Smooth muscle cell (in vitro differentiated cells): ENCODE measurements around the gene TOP2A. TPM values are rescaled to one million over a fixed set of nuclear protein-coding genes. Genes with fewer than 3 reads are reported as not detected.
"Not testable (repeated sequence)": the region's sequence is repeated elsewhere in the genome, so short reads cannot be mapped to it uniquely, and the experiment has no call there.

Experiments
- DNase-seq: peaks from one replicate; lab custom pipeline; 2025; ENCODE audit not compliant: unreplicated experiment; lab: John Stamatoyannopoulos, UW
- H2AFZ ChIP-seq: fragments of 200-600 bp; sonication (generic); 2 replicates; pipeline ENCODE4 v1.6.0; 2016; ENCODE audit warnings: antibody characterized with exemption, low read depth, mild to moderate bottlenecking
- H3F3A ChIP-seq: fragments of 200-600 bp; sonication (generic); 2 replicates; pipeline ENCODE4 v1.6.0; 2017; ENCODE audit warnings: antibody characterized with exemption, low read depth
- H3K27ac ChIP-seq: fragments of 200-600 bp; sonication (generic); 2 replicates; pipeline ENCODE4 v1.5.1; 2016; ENCODE audit warnings: low read depth, mild to moderate bottlenecking
- H3K27me3 ChIP-seq: fragments of 200-600 bp; sonication (generic); 2 replicates; pipeline ENCODE4 v1.6.1; 2016; ENCODE audit warnings: low read depth, mild to moderate bottlenecking
- H3K36me3 ChIP-seq: fragments of 200-600 bp; sonication (generic); 2 replicates; pipeline ENCODE4 v1.5.1; 2016; ENCODE audit warnings: low read depth
- H3K4me1 ChIP-seq: fragments of 200-600 bp; sonication (generic); 2 replicates; pipeline ENCODE4 v1.5.1; 2016; ENCODE audit warnings: low read depth
- H3K4me2 ChIP-seq: fragments of 200-600 bp; sonication (generic); 2 replicates; pipeline ENCODE4 v1.6.0; 2016; ENCODE audit warnings: mild to moderate bottlenecking
- H3K4me3 ChIP-seq: fragments of 200-600 bp; sonication (generic); 2 replicates; pipeline ENCODE4 v1.5.1; 2016; ENCODE audit warnings: mild to moderate bottlenecking
- H3K79me2 ChIP-seq: fragments of 200-600 bp; sonication (generic); 2 replicates; pipeline ENCODE4 v1.6.0; 2016; ENCODE audit warnings: low read depth, mild to moderate bottlenecking
- H3K9ac ChIP-seq: fragments of 200-600 bp; sonication (generic); 2 replicates; pipeline ENCODE4 v1.6.0; 2016; ENCODE audit warnings: low read depth
- H3K9me3 ChIP-seq: fragments of 200-600 bp; sonication (generic); replicated peaks from 2 replicates; pipeline ENCODE4 v1.5.1; 2016; ENCODE audit warnings: low read depth
- H4K20me1 ChIP-seq: fragments of 200-600 bp; sonication (generic); 2 replicates; pipeline ENCODE4 v1.6.0; 2016; ENCODE audit warnings: low read depth
- CTCF ChIP-seq: fragments of 200-600 bp; sonication (generic); IDR thresholded peaks from 2 replicates; pipeline ENCODE4 v1.5.1; 2017; ENCODE audit warnings: borderline replicate concordance, mild to moderate bottlenecking, antibody characterized with exemption; ENCODE audit not compliant: insufficient read depth, poor library complexity, severe bottlenecking
- WGBS: methylation state at CpG from one replicate; pipeline ENCODE4 v1.1.7; 2016; ENCODE audit warnings: low lambda C conversion rate; 5-methylcytosine and 5-hydroxymethylcytosine counted together
- polyA plus RNA-seq: library from polyadenylated mRNA; unstranded; fragments of >200 nt; fragmentation: Nextera tagmentation; extraction: Ambion mirVana; gene quantifications from 2 replicates; pipeline ENCODE4 v1.2.1, GENCODE V29; 2016
- total RNA-seq: library from RNA; depleted of rRNA; stranded (reverse); fragments of >200 nt; gene quantifications from 2 replicates; pipeline ENCODE4 v1.2.3, GENCODE V29; 2014

Gene TOP2A
- total and polyA plus RNA-seq, 2 experiments from 2014 or later = 26.2 to 45.5 TPM

GRCh38 chr17:40374821-40375498, 42.7 kb downstream of the TOP2A start:
- no peaks in the 10 kb centered on the region for H3F3A ChIP-seq
- no peaks in the 10 kb centered on the region for H3K4me1 ChIP-seq
- no peak for DNase-seq
- no peak for TF ChIP-seq CTCF
- no peak overlapping the region for H3K4me3 ChIP-seq
- H3K9me3 ChIP-seq = no peaks in the 10 kb centered on the region
- no peaks in the 10 kb centered on the region for H3K27me3 ChIP-seq
- no peaks in the 10 kb centered on the region for H3K79me2 ChIP-seq
- H2AFZ ChIP-seq = no peak overlapping the region
- no peak overlapping the region for H3K4me2 ChIP-seq
- H4K20me1 ChIP-seq = no peaks in the 10 kb centered on the region
- WGBS = 87% methylated on average over 14 of the region's 14 CpGs
- H3K9ac ChIP-seq = no peak overlapping the region
- no peak overlapping the region for H3K27ac ChIP-seq
- H3K36me3 ChIP-seq = no peaks in the 10 kb centered on the region

DNA sequence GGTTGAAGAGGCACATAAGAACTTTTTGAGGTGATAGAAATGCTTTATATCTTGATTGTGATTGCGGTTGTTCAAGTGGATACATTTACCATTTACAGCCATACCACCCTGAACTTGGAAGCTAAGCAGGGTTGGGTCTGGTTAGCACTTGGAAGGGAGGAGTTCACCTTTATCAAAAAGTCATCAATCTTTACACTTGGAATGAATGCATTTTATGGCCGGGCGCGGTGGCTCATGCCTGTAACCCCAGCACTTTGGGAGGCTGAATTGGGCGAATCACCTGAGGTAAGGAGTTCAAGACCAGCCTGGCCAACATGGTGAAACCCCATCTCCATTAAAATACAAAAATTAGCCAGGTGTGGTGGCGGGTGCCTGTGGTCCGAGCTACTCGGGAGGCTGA, 43.7 kb downstream of the TOP2A start:
- DNase-seq = no peak
- Histone ChIP-seq H3K4me2 (no peak overlapping the region), H4K20me1 (no peaks in the 10 kb centered on the region), H3K36me3 (no peaks in the 10 kb centered on the region), H3K9ac (no peak overlapping the region), H3K27me3 (no peaks in the 10 kb centered on the region), H3K4me1 (no peaks in the 10 kb centered on the region), H3K4me3 (no peak overlapping the region), H3K9me3 (no peaks in the 10 kb centered on the region), H3K79me2 (no peaks in the 10 kb centered on the region), H3F3A (no peaks in the 10 kb centered on the region), H2AFZ (no peak overlapping the region), H3K27ac (no peak overlapping the region)
- 96% methylated on average over 8 of the region's 8 CpGs for WGBS
- TF ChIP-seq CTCF = no peak

- Histone ChIP-seq H3K36me3 (no peaks in the 10 kb centered on the region), H3F3A (no peaks in the 10 kb centered on the region), H3K4me1 (no peaks in the 10 kb centered on the region), H3K9ac (no peak overlapping the region), H3K27ac (no peak overlapping the region), H2AFZ (no peak overlapping the region), H3K4me2 (no peak overlapping the region), H3K79me2 (no peaks in the 10 kb centered on the region), H3K27me3 (no peaks in the 10 kb centered on the region), H4K20me1 (no peaks in the 10 kb centered on the region), H3K4me3 (no peak overlapping the region), H3K9me3 (no peaks in the 10 kb centered on the region)
- no peak for DNase-seq
- 57% methylated on average over 4 of the region's 4 CpGs for WGBS
- no peak for TF ChIP-seq CTCF
Measured at GRCh38 chr17:40373324-40373723, 44.4 kb downstream of the TOP2A start.

DNA sequence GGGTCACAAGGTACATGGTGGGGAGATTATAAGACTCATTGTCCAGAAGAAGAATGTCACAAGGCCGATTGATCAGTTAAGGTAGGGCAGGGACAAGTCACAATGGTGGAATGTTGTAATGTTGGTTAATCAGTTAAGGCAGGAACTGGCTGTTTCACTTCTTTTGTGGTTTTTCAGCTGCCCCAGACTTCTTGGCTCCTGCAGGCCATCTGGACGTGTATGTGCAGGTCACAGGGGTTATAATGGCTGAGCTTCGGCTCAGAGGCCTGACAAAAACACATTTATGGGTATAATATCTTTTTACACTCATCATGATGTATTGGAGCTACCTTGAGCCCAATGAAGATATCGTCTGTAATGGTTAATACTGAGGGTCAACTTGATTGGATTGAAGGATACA, 45.1 kb downstream of the TOP2A start:
- not testable (repeated sequence) for H3K4me3 ChIP-seq, H3K9ac ChIP-seq, H3K4me2 ChIP-seq, H3K36me3 ChIP-seq, H3K27me3 ChIP-seq, H3K4me1 ChIP-seq, H3F3A ChIP-seq, H3K9me3 ChIP-seq, H4K20me1 ChIP-seq, H3K79me2 ChIP-seq, DNase-seq, H3K27ac ChIP-seq, H2AFZ ChIP-seq
- WGBS = 71% methylated on average over 4 of the region's 4 CpGs
